DOHH2 (cell line): ENCODE results near the gene TJAP1.

ENCODE experiments used
- H3F3A ChIP-seq: fragments of 200-600 bp; sonication (generic), shearing (Covaris generic); 2 replicates; pipeline ENCODE4 v1.6.0; 2016; ENCODE audit warnings: antibody characterized with exemption, mild to moderate bottlenecking; ENCODE audit not compliant: control insufficient read depth, insufficient read depth
- H3K27ac ChIP-seq: fragments of 200-600 bp; sonication (generic); 2 replicates; pipeline ENCODE4 v1.5.1; 2014; ENCODE audit warnings: low read depth, mild to moderate bottlenecking, low read length, moderate library complexity
- H3K27me3 ChIP-seq: fragments of 200-600 bp; sonication (generic); 2 replicates; pipeline ENCODE4 v1.6.1; 2014; ENCODE audit warnings: mild to moderate bottlenecking, low read length, mixed read lengths; ENCODE audit not compliant: control insufficient read depth
- H3K36me3 ChIP-seq: fragments of 200-600 bp; sonication (generic); 2 replicates; pipeline ENCODE4 v1.6.1; 2014; ENCODE audit warnings: mild to moderate bottlenecking, low read length, moderate library complexity, mixed read lengths; ENCODE audit not compliant: control insufficient read depth
- H3K4me1 ChIP-seq: fragments of 200-600 bp; sonication (generic); 2 replicates; pipeline ENCODE4 v1.6.1; 2014; ENCODE audit warnings: mild to moderate bottlenecking, low read length, mixed read lengths; ENCODE audit not compliant: control insufficient read depth
- H3K4me2 ChIP-seq: fragments of 200-600 bp; sonication (generic); 2 replicates; pipeline ENCODE4 v1.6.0; 2014; ENCODE audit warnings: mild to moderate bottlenecking, low read length, moderate library complexity
- H3K4me3 ChIP-seq: fragments of 200-600 bp; sonication (generic); 2 replicates; pipeline ENCODE4 v1.5.1; 2014; ENCODE audit warnings: mild to moderate bottlenecking, low read length, mixed read lengths
- H3K79me2 ChIP-seq: fragments of 200-600 bp; sonication (generic); 2 replicates; pipeline ENCODE4 v1.6.1; 2014; ENCODE audit warnings: mild to moderate bottlenecking, low read length, mixed read lengths; ENCODE audit not compliant: control insufficient read depth
- H3K9me2 ChIP-seq: fragments of 200-600 bp; sonication (generic); replicated peaks from 2 replicates; pipeline ENCODE4 v1.6.1; 2014; ENCODE audit warnings: mild to moderate bottlenecking, low read length, mixed read lengths; ENCODE audit not compliant: control insufficient read depth
- H3K9me3 ChIP-seq: fragments of 200-600 bp; sonication (generic); 2 replicates; pipeline ENCODE4 v1.6.1; 2014; ENCODE audit warnings: antibody characterized with exemption, low read length, mixed read lengths; ENCODE audit not compliant: control insufficient read depth, insufficient read depth
- H4K20me1 ChIP-seq: fragments of 200-600 bp; sonication (generic); 2 replicates; pipeline ENCODE4 v1.6.0; 2014; ENCODE audit warnings: low read depth, mild to moderate bottlenecking, antibody characterized with exemption, low read length, moderate library complexity; ENCODE audit not compliant: control insufficient read depth, insufficient read depth
- EZH2phosphoT487 ChIP-seq: fragments of 200-600 bp; sonication (generic); IDR thresholded peaks from 2 replicates; pipeline ENCODE4 v1.6.1; 2017; ENCODE audit warnings: borderline replicate concordance, mild to moderate bottlenecking, antibody characterized with exemption, low read length, moderate library complexity, mixed read lengths
- TF ChIP-seq, protein P1 (sequence below): fragments of 200-600 bp; sonication (generic); IDR thresholded peaks from one replicate; pipeline ENCODE4 v1.5.1; 2014; ENCODE audit warnings: antibody characterized with exemption, mild to moderate bottlenecking, low read depth, low read length; ENCODE audit not compliant: poor library complexity, severe bottlenecking

TJAP1 gene

DNA sequence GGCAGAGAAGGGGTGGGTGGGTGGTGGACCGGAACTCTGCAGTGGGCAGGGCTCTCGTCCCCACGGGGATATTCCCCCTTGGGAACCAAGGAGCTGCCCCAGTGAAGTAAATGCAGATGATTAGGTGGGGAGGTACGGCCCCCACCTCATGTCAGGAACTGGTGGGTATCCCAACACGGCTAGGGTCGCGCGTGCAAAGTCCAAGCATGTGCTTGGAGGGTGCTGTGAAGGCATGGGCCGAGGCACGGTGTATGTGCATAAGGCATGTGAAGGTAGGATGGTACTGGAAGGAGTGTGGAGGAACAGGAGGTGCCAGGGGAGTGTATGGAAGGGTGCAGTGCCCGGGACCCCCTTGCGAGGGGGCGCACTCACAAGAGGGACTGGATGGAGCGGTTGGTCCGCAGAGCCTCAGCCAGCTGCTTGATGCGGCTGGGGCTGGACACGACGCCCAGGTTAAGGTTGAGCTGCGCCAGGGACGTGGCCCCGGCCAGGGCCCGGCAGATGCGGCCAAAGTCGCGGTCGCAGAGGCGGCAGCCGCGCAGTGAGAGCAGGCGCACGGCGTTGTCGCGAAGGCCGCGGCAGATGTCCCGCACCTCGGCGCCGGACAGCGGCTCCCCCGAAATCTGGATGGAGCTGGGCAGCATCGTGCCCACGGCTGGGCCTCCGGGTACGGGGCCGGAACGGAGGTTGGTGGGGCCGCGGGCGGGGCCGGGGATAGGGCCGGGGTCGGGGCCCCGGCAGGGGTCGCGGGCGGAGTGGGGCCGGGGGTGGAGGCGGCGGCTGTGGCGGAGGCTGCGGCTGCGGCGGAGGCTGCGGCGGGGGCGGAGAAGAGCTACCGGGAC, 32.0 kb downstream of the TJAP1 start:
- H3K9me3 ChIP-seq, result no peaks in the 10 kb centered on the region
- TF ChIP-seq, protein P1, sequence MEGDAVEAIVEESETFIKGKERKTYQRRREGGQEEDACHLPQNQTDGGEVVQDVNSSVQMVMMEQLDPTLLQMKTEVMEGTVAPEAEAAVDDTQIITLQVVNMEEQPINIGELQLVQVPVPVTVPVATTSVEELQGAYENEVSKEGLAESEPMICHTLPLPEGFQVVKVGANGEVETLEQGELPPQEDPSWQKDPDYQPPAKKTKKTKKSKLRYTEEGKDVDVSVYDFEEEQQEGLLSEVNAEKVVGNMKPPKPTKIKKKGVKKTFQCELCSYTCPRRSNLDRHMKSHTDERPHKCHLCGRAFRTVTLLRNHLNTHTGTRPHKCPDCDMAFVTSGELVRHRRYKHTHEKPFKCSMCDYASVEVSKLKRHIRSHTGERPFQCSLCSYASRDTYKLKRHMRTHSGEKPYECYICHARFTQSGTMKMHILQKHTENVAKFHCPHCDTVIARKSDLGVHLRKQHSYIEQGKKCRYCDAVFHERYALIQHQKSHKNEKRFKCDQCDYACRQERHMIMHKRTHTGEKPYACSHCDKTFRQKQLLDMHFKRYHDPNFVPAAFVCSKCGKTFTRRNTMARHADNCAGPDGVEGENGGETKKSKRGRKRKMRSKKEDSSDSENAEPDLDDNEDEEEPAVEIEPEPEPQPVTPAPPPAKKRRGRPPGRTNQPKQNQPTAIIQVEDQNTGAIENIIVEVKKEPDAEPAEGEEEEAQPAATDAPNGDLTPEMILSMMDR, result no peak
- TF ChIP-seq EZH2phosphoT487, result no peak
- H3K27ac ChIP-seq, result no peak overlapping the region
- peaks cover 14% of the 10 kb centered on the region for H3K27me3 ChIP-seq
- no peaks in the 10 kb centered on the region for H4K20me1 ChIP-seq
- H3K36me3 ChIP-seq, result peaks cover 53% of the 10 kb centered on the region
- peak overlapping the region; percentile 77 for H3K4me3 ChIP-seq
- H3F3A ChIP-seq, result peaks cover 12% of the 10 kb centered on the region; the same call in 1 of the 2 replicates
- no peaks in the 10 kb centered on the region for H3K9me2 ChIP-seq
- H3K4me1 ChIP-seq, result peaks cover 33% of the 10 kb centered on the region
- H3K4me2 ChIP-seq, result peak overlapping the region; percentile 86
- H3K79me2 ChIP-seq, result peaks cover 2% of the 10 kb centered on the region; the same call in 1 of the 2 replicates

DNA sequence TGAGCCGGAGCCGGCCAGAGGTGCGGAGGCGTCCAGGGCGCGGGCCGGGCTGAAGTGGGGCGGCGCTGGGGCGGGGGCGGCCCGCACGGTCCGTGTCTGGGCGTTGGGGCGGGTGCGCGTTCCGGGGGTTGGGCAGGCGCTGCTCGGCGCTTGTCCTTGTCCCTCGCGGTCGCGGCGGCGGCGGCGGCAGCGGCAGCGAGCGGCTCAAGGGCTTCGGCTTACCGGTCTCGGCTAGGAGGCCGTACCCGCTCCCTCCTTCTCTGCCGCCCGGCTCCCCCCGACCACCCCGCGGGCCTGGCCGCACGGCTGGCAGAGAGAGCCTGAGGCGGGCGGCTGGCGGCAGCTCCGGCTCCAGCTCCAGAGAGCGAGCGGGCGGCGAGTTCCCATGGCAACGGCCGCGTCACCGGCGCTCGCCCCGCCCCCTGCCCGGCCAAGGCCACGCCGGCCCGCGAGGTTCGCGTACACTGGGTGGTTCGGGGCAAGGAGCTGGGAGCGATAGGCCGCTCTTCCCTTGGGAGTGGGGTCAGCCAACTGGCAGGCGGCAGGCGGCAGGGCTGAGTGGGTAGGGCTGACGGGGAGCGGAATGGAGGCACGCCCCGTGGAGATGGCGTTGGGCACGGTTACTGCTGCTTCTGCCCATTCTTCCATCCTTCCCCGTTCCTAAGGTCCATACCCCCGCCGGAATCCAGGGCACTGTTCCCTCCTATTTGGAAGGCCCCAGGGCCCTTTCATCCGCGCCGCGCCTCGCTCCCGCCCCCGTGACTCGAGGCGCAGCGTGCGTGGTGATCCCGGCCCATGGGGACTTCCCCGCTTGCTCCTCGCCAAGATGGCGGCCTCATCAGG, 32.8 kb downstream of the TJAP1 start, which contains the start of gene LRRC73:
Gene LRRC73, minus strand, starts transcription at position 363 of the 843 bp plus-strand sequence. CDS start 561 bp downstream, outside the sequence.
- no peaks in the 10 kb centered on the region for H4K20me1 ChIP-seq
- H3K9me2 ChIP-seq, result no peaks in the 10 kb centered on the region
- H3K27ac ChIP-seq, result no peak within 1 kb of the TSS
- peak within 1 kb of the TSS; percentile 86 for H3K4me2 ChIP-seq
- H3K27me3 ChIP-seq, result peaks cover 14% of the 10 kb centered on the region
- no peaks in the 10 kb centered on the region for H3K9me3 ChIP-seq
- H3F3A ChIP-seq, result peaks cover 12% of the 10 kb centered on the region; the same call in 1 of the 2 replicates
- TF ChIP-seq EZH2phosphoT487, result peak; percentile 58; the same call in 1 of the 2 replicates
- TF ChIP-seq, protein P1, result no peak
- H3K4me3 ChIP-seq, result peak within 1 kb of the TSS; percentile 77
- peaks cover 53% of the 10 kb centered on the region for H3K36me3 ChIP-seq
- peaks cover 8% of the 10 kb centered on the region for H3K79me2 ChIP-seq
- H3K4me1 ChIP-seq, result peaks cover 35% of the 10 kb centered on the region

GRCh38 chr6:43510827-43511163, 33.4 kb downstream of the TJAP1 start:
- peak overlapping the region; percentile 86; the same call in 1 of the 2 replicates for H3K4me2 ChIP-seq
- H3K27me3 ChIP-seq, result peaks cover 14% of the 10 kb centered on the region
- H3K79me2 ChIP-seq, result peaks cover 14% of the 10 kb centered on the region
- no peaks in the 10 kb centered on the region for H3K9me3 ChIP-seq
- H3K4me3 ChIP-seq, result no peak overlapping the region
- no peaks in the 10 kb centered on the region for H3K9me2 ChIP-seq
- H3K36me3 ChIP-seq, result peaks cover 51% of the 10 kb centered on the region
- no peaks in the 10 kb centered on the region for H4K20me1 ChIP-seq
- H3K27ac ChIP-seq, result no peak overlapping the region
- H3K4me1 ChIP-seq, result peaks cover 40% of the 10 kb centered on the region
- TF ChIP-seq, protein P1, result no peak
- no peak for TF ChIP-seq EZH2phosphoT487
- peaks cover 12% of the 10 kb centered on the region; the same call in 1 of the 2 replicates for H3F3A ChIP-seq
